Esophagus muscularis mucosa (tissue), 4 donors: ENCODE data around the gene FXYD2.

Source experiments
- EP300 ChIP-seq: sonication (generic); formaldehyde crosslinking; IDR thresholded peaks from one replicate; pipeline ENCODE4 v1.6.1; 2017; ENCODE audit warnings: antibody characterized with exemption
- POLR2A ChIP-seq: fragments of 450-650 bp; IDR thresholded peaks from one replicate; pipeline ENCODE4 v1.6.1; 2017; ENCODE audit warnings: antibody characterized with exemption, moderate library complexity, mild to moderate bottlenecking, low read depth
- TF ChIP-seq, protein P1 (sequence below), 3 experiments: fragments of 200-600 bp in 2 of 3; fragments of 450-650 bp in 1 of 3; sonication (generic) in 2 of 3; IDR thresholded peaks; one replicate each; pipeline ENCODE4 v1.5.1; 2017 to 2019; ENCODE audit warnings: antibody characterized with exemption in 3 of 3, mild to moderate bottlenecking in 2 of 3, moderate library complexity in 1 of 3

DNA sequence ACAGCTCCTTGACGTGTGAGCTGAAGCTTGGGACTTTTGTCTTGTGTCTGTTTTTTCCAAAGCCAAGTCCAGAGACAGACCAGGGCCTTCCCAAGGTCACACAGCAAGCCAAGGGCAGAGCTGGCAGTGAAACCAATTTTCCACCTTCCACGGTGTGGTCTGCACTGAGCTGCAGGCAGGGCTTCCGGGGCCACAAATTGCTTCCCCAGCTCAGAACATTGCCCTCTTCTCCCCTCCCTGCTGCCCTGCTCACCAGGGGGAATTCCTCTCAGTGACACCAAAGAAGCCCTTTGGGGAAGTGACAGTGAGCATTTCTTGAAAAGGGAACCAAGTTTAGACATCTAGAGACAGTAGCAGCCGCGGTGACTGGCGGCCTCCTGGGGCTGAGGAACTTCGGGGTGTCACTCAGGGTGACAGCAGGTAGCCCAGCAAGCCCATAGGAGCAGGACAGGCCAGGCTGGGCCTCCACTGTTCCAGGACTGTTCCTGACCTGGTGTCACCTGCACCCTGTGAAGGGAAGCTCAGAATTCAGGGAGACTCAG, 9.2 kb downstream of the FXYD2 start:
- TF ChIP-seq, protein P1, sequence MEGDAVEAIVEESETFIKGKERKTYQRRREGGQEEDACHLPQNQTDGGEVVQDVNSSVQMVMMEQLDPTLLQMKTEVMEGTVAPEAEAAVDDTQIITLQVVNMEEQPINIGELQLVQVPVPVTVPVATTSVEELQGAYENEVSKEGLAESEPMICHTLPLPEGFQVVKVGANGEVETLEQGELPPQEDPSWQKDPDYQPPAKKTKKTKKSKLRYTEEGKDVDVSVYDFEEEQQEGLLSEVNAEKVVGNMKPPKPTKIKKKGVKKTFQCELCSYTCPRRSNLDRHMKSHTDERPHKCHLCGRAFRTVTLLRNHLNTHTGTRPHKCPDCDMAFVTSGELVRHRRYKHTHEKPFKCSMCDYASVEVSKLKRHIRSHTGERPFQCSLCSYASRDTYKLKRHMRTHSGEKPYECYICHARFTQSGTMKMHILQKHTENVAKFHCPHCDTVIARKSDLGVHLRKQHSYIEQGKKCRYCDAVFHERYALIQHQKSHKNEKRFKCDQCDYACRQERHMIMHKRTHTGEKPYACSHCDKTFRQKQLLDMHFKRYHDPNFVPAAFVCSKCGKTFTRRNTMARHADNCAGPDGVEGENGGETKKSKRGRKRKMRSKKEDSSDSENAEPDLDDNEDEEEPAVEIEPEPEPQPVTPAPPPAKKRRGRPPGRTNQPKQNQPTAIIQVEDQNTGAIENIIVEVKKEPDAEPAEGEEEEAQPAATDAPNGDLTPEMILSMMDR (IDR thresholded peaks at IDR 0.05), result no peak
- TF ChIP-seq POLR2A (no peak), EP300 (no peak)
